Right lung (tissue), 5 donors: Measurements from ENCODE around the gene VPS11. TPM values are rescaled to one million over a fixed set of nuclear protein-coding genes. Genes with fewer than 3 reads are reported as not detected.
A peak's percentile ranks its signal among the peaks of the same experiment; 100 is the strongest.

Experiments used
- DNase-seq, 2 donors: peaks; one replicate each; pipeline ENCODE4 v3.0.0-alpha.2; 2013
- polyA plus RNA-seq, 5 donors: library from polyadenylated mRNA; unstranded; fragments of 120-200 nt; gene quantifications; one replicate each; pipeline versions ENCODE4 v1.2.1 to v1.2.3, GENCODE V29; 2013; ENCODE audit warnings: inconsistent platforms in 1 of 5, low replicate concordance in 1 of 5; ENCODE audit not compliant: insufficient read length in 5 of 5, insufficient read depth in 1 of 5

Gene VPS11
- polyA plus RNA-seq, 5 donors, result 49.5 to 61.1 (median 54.0) TPM

DNA sequence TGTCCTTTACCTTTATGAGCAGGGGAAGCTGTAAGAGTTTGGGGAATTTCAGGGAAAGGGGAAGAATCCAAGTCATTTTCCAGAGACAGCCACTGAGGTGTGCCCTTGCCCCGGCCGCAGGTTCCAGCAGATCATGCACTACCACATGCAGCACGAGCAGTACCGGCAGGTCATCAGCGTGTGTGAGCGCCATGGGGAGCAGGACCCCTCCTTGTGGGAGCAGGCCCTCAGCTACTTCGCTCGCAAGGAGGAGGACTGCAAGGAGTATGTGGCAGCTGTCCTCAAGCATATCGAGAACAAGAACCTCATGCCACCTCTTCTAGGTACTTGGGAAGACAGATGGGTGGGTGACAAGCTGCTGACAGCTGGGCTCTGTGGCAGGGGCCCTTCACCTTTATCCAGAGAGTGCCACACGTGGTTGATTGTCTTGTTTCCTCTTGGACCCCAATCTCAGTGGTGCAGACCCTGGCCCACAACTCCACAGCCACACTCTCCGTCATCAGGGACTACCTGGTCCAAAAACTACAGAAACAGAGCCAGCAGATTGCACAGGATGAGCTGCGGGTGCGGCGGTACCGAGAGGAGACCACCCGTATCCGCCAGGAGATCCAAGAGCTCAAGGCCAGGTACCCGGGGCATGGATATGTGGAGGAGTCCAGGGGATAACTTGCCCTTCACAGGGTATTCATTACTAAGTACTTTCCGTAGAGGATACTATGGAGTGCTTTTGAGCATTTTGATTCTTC is 11.2 kb downstream of the VPS11 start:
- DNase-seq, result no peak

DNA sequence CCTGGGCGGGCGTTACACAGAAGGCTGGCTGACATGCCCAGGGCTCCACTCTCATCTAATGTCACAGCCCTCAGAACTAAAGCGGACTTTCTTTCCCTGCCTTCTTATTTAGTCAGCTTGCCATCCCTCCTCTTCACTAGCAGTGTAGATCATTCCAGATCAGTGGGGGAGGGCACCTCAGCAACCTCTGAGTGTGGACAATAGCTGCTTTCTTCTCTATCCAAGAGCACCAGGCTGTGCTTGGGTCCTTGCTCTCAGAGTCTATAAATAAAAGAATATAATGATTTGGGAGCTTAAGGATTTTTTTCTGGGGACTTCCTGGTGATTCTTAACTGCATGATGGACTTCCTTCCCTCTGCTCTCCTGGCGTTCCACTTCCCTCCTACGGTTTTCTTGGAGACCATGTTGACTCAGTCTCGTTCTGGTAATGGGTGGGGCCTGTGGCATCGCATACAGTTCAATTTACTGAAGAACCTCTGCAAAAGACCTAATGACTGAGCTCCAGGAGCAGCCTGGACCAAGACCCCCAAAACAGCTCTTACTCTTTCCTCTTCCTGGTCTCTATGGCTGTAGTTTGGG is 14.2 kb downstream of the VPS11 start:
- DNase-seq, result no peak

DNA sequence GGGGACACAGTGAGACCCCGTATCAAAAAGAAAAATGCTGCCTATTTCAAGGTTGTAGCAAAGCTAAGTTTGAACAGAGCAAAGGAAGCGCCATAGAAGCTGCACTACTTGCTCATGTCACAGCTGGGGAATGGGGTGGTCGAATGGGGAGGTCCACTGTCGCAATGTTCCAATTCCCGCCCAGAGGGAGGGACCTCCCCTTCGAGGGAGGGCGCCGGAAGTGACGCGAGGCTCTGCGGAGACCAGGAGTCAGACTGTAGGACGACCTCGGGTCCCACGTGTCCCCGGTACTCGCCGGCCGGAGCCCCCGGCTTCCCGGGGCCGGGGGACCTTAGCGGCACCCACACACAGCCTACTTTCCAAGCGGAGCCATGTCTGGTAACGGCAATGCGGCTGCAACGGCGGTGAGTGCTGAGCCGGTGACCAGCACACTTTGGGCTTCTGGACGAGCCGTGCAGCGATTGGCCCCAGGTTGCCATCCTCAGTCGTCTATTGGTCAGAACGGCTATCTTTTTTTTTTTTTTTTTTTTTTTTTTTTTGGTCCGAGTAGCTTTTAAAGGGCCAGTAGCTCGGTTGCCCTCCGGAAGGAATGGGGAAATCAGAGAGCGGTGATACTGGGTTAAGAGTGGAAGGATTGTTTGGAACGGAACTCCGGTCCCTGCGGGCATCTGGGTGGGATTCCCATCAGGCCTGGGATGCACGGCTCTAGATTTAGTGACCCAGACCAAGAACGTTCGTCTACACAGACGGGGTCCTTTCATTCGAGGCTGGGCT is 17.2 kb downstream of the VPS11 start, which contains the start of gene HMBS:
TSS of gene HMBS (plus strand) at position 219 of the 774 bp plus-strand sequence. CDS start at position 372, 153 bp downstream.
- peak; percentile 98 for DNase-seq

DNA sequence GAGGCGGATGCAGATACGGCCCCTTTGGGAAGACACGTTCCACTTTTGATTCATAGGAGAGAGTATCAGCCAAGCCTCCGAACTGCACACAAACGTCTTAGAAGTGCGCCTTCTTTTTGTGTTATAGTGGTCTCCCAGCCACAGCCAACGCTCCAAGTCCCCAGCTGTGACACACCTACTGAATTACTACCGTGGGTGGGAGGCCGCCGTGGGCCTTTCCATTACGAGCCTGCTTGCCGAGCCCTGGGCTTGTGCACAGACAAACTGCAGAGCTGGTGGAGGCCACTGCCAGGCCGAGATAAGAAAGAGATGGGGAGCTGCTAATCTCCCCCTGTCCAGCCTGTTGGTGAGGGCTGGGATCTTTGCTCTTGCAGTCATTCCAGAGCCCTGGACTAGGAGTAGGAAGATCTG is 17.8 kb downstream of the VPS11 start:
- no peak for DNase-seq

DNA sequence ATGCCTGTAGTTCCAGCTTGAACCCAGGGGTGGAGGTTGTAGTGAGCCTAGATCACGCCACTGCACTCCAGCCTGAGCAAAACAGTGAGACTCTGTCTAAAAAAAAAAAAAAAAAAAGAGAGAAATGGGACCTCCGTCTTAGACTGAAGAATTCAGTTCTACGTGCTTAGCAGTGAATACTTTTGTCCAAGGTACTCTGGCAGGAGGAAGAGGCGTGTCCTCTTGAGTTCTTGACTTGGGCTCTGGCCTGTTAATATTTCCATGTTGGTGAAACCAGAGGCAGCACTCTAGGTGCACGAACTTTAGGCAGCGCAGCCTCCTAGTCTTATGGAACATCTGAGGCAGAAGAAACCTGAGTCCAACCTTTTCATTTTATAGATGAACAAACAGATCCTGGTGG is 19.5 kb downstream of the VPS11 start:
- peak in 1 of 2 donors; percentile 36 for DNase-seq

DNA sequence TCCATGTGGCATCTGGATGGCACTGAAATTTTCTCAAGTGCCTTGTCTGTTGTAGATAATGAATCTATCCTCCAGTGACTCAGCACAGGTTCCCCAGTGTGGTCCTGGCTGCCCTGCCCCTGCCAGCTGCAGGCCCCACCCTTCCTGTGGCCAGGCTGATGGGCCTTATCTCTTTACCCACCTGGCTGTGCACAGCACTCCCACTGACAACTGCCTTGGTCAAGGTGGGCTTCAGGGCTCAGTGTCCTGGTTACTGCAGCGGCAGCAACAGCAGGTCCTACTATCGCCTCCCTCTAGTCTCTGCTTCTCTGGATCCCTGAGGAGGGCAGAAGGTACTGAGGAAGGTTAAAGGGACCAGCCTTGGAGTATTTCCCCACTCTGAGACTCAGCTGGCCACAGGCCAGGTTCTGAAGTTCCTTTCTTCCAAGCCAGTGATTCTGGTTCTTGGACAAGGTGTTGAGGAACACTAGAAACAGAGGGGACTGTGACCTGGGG is 20.2 kb downstream of the VPS11 start:
- DNase-seq, result no peak

DNA sequence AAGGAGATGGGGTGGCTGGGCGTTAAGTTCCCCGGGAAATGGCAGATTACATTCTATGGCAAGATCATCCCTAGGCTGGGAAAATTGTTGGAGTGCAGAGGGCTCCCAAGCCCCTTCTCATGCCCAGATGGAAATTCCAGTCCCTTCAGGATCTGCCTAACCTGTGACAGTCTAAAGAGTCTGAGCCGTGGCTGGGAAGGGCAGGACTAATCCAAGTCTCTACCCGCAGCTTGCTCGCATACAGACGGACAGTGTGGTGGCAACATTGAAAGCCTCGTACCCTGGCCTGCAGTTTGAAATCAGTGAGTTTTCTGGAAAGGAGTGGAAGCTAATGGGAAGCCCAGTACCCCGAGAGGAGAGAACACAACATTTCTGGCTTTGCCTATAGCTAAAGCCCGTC is 20.8 kb downstream of the VPS11 start:
- DNase-seq, result no peak

DNA sequence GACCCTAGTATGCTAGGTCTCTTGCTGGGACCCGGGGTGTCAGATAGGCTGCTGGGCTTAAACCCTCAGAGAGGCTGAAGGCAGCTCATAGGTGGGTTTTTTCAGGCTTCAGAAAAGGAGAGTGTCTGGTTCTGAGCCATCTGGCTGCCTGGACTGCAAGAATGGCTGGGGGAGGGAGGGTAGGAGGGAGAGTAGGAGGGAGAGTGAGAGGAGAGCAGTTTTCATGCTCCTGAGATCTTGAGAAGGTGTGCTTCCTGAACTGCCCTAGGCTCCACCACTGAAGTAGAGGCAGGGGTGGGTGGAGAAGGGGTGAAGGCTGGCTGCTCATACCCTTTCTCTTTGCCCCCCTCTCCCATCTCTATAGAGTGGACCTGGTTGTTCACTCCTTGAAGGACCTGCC is 21.7 kb downstream of the VPS11 start:
- DNase-seq, result no peak

DNA sequence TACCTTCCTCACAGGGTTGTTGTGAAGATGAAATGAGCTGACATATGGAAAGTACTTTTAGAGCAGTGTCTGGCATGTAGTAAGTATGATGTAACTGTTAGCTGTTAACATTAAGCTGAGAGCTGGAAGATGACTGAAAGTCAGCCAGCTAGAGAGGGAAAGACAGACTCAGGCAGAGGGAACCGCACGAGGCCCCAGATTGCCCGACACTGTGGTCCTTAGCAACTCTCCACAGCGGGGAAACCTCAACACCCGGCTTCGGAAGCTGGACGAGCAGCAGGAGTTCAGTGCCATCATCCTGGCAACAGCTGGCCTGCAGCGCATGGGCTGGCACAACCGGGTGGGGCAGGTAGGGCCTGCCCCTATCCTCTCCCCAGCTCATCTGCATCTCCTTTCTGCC is 23.6 kb downstream of the VPS11 start:
- peak in 1 of 2 donors; percentile 50 for DNase-seq

DNA sequence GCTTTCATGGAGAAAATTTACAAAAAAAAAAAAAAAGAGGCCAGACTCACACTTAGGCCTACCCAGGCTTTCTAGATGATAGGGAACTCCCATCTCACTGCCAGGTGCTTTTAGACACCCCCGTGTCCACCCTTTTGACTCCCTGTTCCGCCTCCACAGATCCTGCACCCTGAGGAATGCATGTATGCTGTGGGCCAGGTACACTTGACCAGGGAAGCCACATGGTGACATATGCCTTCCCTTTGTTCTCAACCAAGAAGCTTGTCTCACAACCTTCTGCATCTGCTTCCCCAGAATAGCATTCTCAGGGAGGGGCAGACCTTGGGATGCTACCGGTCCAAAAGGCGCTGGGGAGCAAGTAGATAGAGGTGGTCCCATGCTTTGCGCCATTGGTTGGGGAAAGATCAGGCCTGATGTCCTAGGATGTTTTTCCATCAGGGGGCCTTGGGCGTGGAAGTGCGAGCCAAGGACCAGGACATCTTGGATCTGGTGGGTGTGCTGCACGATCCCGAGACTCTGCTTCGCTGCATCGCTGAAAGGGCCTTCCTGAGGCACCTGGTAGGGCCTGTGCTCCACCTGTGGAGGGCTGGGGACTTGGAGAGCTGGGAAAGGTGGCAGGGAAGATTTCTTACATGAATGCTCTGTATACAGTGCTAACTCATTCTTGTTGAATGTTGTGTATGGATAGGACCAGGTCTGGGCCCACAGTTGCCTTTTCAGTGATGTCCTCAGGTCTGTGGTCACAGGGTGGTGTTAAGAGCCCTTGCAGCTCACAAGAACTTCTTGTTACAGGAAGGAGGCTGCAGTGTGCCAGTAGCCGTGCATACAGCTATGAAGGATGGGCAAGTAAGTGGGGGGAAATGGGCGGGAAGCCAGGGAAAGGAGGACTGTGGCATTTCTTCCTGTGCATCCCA is 24.6 kb downstream of the VPS11 start:
- DNase-seq, result no peak

DNA sequence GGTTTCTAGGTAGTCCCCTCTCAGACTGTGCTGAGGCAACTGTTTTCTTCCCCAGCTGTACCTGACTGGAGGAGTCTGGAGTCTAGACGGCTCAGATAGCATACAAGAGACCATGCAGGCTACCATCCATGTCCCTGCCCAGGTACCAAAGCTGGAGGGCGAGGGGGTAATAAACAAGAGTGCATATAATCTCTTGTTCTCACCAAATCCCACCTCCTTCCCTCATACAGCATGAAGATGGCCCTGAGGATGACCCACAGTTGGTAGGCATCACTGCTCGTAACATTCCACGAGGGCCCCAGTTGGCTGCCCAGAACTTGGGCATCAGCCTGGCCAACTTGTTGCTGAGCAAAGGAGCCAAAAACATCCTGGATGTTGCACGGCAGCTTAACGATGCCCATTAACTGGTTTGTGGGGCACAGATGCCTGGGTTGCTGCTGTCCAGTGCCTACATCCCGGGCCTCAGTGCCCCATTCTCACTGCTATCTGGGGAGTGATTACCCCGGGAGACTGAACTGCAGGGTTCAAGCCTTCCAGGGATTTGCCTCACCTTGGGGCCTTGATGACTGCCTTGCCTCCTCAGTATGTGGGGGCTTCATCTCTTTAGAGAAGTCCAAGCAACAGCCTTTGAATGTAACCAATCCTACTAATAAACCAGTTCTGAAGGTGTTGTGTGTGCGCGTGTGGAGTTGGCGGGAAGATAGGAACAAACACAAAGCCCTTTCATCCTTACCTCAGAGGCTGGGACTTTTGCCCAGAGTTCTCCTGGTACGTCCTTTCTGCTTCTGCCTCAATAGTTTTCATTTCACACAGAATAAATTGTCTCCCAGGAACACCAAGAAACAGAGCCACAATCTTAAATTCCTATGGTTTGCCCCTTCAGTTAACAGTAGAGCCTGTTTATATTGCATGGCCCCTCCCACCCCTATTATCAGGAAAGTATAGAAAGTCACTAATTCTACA is 25.5 kb downstream of the VPS11 start:
- DNase-seq, result no peak

DNA sequence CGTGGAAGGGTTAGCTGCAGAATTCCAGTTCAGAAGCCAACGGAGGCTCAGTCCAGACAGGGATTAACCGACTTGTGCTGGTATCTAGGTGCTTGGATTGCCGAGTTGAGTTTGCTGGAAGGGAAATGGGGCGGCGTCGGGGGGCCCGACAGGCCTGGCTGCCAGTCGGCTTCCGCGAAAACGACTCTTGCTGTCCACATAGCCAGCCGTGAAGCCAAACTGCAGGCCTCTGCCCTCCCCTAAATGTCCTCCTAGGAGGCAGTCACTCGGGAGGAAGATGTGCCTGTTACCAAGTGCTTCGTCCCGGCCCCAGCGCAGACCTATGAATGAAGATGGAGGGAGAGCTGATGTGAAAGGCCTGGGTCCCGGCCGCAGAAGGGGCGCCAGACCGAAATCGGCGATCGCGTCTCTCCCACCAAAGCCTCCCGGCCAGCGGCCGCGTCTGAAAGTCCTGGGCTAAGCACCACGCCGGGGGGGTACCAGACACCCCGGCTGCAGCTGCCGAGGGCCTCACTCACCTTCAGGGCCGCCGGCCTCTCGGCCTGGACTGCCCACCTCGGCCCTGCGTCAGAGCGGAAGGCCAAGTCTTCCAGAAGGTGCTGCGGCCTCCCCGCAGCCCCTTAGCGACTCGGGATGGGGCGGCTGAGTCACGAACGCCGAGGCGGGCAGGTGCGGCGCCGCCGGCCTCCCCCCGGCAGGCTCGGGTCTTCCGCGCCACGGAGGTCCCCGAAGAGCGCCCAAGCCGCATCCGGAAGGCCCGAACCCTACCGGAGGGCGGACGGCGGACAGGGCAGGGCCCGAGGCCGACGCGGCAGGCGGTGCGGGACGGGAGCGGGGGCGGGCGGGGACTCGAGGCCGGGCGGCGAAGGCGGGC is 26.6 kb downstream of the VPS11 start:
- no peak for DNase-seq

DNA sequence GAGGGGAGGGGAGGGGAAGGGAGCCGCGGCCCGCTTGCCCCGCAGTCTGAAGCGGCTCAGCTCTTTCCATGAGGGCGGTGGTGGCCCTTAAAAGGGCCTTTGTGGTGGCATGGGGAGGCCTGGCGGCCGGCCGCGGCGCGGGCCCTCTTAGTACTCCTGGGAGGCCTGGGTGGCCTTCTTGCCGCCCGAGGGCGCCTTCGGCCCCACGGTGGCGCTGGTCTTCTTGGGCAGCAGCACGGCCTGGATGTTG is 27.1 kb downstream of the VPS11 start:
- peak; percentile 75 to 80 for DNase-seq

DNA sequence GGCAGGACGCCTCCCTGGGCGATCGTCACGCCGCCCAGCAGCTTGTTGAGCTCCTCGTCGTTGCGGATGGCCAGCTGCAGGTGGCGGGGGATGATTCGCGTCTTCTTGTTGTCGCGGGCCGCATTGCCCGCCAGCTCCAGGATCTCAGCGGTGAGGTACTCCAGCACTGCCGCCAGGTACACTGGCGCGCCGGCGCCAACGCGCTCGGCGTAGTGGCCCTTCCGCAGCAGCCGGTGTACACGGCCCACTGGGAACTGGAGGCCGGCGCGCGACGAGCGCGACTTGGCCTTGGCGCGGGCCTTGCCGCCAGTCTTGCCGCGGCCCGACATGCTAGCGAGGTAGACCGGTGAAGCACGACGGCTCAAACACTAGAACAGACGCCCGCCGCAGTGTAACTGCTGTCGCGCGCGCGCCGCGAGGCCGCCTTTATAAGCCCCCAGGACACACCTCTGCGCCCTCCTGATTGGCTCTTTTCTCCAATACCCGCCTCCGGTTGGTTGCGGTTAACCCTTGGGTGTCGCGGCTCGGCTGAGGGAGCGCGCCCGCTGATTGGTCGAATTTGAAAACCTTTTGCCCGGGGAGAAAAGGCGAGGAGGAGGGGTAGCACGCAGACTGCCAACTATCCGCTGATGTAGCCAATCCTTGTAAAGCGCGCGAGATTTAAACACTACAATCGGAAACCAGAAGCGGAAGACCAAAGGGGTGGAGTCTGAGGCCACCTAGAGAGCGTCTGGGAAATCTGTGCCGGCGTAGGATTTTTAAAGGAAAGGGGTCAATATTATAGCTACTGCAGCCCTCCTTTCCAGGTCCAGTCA is 27.7 kb downstream of the VPS11 start:
- DNase-seq, result peak; percentile 99

DNA sequence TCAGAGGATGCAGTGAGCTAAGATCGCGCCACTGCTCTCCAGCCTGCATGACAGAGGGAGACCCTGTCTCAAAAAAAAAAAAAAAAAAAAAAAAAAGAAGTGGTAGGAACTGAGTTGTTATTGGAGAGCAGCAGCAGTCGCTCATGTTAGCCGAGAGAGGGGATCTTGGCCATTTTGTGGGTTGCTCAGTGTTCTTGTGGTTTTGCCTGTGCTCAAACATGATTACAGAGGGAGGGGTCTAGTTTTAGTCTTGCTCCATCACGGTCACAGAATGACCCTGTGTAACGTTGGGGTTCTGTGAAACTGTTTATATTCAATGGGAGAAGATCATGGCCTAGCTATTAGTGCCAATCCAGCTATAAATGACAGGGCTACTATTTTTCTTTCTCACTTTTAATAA is 32.1 kb downstream of the VPS11 start:
- DNase-seq, result no peak

DNA sequence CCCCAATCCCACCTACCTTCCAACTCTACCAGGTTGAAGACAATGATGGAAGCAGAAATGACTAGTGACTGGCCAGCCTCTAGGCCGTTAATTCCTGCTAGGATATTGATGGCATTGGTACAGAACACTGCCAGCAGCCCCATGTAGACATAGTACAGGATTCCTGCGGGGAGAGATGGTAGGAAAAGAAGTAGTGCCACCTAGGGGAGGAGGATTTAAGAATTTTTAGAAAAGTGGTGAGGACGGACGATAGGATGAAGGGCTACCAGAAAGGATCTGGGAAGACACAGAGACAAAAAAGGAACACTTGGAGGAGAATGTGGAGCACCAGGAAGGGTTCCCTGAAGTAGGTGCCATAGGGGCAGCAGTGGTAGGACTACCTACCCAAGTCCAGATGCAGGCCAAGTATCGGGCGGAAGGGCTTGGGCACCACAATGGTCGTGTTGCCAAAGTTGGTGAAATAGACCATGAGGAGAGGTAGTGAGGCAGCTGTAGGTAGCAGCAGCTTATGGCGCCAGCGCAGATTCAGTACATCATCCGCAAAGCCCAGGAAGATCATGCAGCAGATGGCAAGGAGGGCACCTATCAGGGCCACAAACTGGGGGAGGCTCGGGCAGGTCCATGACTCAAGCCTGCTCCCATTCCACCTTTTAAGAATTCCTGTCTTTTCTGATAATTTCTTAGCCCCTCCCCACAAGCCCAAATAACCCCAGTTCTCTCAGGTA is 32.8 kb downstream of the VPS11 start:
- DNase-seq, result no peak

DNA sequence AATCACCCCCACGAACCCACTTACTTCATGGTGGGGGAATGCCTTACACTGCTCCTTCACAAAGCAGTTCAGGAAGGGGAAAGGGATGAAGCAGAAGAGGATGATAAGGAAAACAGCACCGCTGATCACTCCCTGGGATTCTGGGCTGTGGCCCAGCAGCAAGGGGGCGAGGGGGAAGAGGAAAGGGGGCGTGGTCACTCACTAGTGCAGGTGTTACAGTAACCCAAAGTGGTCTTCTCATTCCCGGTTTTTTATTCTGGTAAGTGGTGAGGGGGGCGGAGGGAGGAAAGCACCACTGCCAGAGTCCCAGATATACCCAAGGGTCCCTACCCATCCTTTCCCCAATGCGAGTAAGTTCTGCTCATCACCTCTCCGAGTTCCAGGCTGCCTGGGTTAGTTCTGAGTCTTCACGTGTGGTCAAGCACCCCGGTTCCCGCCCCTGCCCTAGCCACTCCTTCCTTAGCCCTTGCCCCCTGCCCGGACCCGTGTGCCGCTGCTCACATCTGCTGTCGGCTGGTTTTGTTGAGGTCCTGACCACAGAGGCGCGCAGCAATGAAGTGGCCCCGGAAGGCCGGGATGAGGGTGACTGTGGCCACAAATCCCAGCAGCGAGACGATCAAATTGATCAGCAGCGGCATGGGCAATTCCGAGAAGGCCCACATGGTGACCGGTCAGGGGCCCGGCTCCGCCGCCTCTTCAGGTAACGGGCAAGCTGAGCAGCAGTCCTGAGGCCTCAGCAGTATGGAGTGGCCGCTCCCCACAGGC is 33.6 kb downstream of the VPS11 start:
- DNase-seq, result no peak
